Lower lobe of right lung (tissue), 2 donors: ENCODE measurements around the gene SDK1. TPM values are rescaled to one million over a fixed set of nuclear protein-coding genes. Genes with fewer than 3 reads are reported as not detected.

Experiments used
- ATAC-seq, 2 donors: fragments of 200-7000 bp; cut with Tn5 transposase; one replicate each; pipeline ENCODE4 v1.9.1; 2020 to 2022; ENCODE audit warnings: mild to moderate bottlenecking in 2 of 2, moderate library complexity in 2 of 2
- DNase-seq: peaks from one replicate; pipeline ENCODE4 v3.0.0-alpha.2; 2020
- H3K27ac ChIP-seq: fragments of 200-600 bp; one replicate; pipeline ENCODE4 v1.8.0; 2022
- H3K27me3 ChIP-seq: fragments of 200-600 bp; one replicate; pipeline ENCODE4 v1.8.0; 2022; ENCODE audit warnings: low read depth
- H3K36me3 ChIP-seq: fragments of 200-600 bp; one replicate; pipeline ENCODE4 v1.8.0; 2022; ENCODE audit warnings: mild to moderate bottlenecking
- H3K4me1 ChIP-seq: fragments of 200-600 bp; one replicate; pipeline ENCODE4 v1.8.0; 2022
- H3K4me3 ChIP-seq: fragments of 200-600 bp; one replicate; pipeline ENCODE4 v1.8.0; 2022; ENCODE audit warnings: mild to moderate bottlenecking
- H3K9me3 ChIP-seq: fragments of 200-600 bp; one replicate; pipeline ENCODE4 v1.8.0; 2022
- CTCF ChIP-seq: fragments of 200-600 bp; IDR thresholded peaks from one replicate; pipeline ENCODE4 v1.8.0; 2022; ENCODE audit warnings: antibody characterized with exemption, mild to moderate bottlenecking
- intact Hi-C: fragments of 100-400 bp; cut with DNase I; formaldehyde crosslinking; loops from one replicate; pipeline ENCODE4 v1.11.0; 2022
- total RNA-seq: library from RNA; stranded (reverse); fragmentation: NEBNext Ultra II Directional; extraction: Animal tissue kit (Norgen Biotek cat#: 25700); gene quantifications from one replicate; pipeline ENCODE4 v1.2.1, GENCODE V29; 2021
- donor health status: DM: no; HTN: yes; CAD: no; lungs with severe emphysema.

Gene SDK1
- total RNA-seq, 1 donor from 2014 or later: 10.0 TPM

- no peak for TF ChIP-seq CTCF
- H3K9me3 ChIP-seq: no peaks in the 10 kb centered on the region
- H3K27me3 ChIP-seq: no peaks in the 10 kb centered on the region
- intact Hi-C loops: no loop called here
- ATAC-seq (no peak), DNase-seq (no peak)
- no peaks in the 10 kb centered on the region for H3K36me3 ChIP-seq
- peaks cover 27% of the 10 kb centered on the region for H3K4me1 ChIP-seq
- no peak overlapping the region for H3K4me3 ChIP-seq
- no peak overlapping the region for H3K27ac ChIP-seq
Measured at GRCh38 chr7:3918576-3918975, 617.5 kb downstream of the SDK1 start.

DNA sequence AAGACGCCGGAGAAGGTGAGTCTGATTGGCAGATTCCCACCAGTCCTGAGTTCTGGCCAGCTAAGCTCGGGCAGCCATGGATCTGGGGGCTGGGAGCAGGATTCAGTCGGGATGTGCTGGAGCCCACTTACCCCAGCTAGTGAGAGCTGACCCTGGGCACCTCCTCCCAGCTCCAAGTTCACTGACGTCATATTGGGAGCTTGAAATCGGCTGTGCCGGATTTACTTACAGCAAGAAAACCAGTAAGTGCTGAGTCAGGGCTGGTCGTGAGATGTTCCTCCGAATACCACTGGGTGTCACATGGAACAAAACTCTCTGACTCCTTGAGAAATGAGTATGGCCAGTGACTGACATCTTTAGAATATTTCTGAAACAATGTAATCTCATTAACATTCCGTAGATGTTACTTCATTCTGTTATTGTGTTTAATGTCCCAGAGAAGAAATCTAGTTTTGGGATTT is 621.2 kb downstream of the SDK1 start:
- Histone ChIP-seq H3K27ac (peak overlapping the region; percentile 41), H3K4me3 (no peak overlapping the region), H3K27me3 (no peaks in the 10 kb centered on the region), H3K36me3 (no peaks in the 10 kb centered on the region), H3K9me3 (no peaks in the 10 kb centered on the region), H3K4me1 (peaks cover 17% of the 10 kb centered on the region)
- TF ChIP-seq CTCF: peak; percentile 8
- ATAC-seq: peak; percentile 50 to 77
- no peak for DNase-seq
- intact Hi-C loops: no loop called here

DNA sequence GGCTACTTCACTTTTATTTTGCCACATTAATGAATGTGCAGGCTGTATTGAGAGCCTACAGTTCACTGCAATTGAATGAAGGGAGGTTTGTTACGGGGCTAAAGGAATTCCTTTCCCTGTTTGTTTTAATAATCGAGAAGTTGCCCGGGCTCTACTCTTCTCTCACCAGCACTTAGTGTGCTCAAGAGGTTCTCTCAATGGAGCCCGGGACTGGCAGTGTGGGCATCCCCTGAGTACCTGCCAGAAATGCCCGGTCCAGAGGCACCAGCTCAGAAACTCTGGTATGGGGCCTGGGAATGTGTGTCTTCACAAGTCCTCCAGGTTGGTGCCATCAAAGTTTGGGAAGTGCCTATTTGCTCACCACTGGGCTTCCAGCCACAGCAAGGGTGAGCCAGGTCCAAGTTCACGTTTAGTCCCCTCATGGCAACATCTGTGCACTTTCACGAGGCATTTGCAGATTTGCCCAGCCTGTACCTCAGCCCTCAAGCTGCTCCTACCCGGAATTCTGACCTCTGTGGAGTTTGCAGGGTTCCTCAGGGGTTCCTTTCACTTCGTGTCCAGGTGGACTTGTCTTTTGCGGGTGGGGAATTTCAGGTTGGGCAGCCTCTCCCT is 622.4 kb downstream of the SDK1 start:
- Histone ChIP-seq H3K27me3 (no peaks in the 10 kb centered on the region), H3K27ac (no peak overlapping the region), H3K36me3 (no peaks in the 10 kb centered on the region), H3K9me3 (no peaks in the 10 kb centered on the region), H3K4me1 (peaks cover 17% of the 10 kb centered on the region), H3K4me3 (no peak overlapping the region)
- intact Hi-C loops: no loop called here
- DNase-seq (no peak), ATAC-seq (peak; percentile 76 to 80)
- TF ChIP-seq CTCF: no peak

DNA sequence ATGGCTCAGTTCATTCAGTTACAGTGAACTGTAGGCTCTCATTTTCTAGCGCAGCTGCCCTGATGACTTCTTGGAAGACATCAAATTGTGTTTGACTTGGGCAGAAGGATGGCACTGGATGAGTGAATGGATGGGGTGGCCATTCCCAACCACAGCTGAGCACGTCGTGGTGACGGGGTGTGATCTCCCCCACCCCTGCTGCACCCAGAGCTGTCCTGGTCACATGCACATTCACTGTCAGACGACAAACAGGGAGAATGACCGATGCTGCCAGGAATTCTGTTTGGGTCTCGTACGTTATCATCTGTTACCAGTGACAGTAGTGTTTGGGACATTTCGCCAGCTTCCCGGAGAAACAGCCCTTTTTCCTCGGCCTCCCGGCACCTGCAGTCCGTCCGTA is 623.2 kb downstream of the SDK1 start:
- peaks cover 17% of the 10 kb centered on the region for H3K4me1 ChIP-seq
- H3K27me3 ChIP-seq: no peaks in the 10 kb centered on the region
- TF ChIP-seq CTCF: no peak
- no peak overlapping the region for H3K4me3 ChIP-seq
- ATAC-seq (no peak), DNase-seq (no peak)
- no peaks in the 10 kb centered on the region for H3K9me3 ChIP-seq
- no peak overlapping the region for H3K27ac ChIP-seq
- intact Hi-C loops: no loop called here
- H3K36me3 ChIP-seq: no peaks in the 10 kb centered on the region

DNA sequence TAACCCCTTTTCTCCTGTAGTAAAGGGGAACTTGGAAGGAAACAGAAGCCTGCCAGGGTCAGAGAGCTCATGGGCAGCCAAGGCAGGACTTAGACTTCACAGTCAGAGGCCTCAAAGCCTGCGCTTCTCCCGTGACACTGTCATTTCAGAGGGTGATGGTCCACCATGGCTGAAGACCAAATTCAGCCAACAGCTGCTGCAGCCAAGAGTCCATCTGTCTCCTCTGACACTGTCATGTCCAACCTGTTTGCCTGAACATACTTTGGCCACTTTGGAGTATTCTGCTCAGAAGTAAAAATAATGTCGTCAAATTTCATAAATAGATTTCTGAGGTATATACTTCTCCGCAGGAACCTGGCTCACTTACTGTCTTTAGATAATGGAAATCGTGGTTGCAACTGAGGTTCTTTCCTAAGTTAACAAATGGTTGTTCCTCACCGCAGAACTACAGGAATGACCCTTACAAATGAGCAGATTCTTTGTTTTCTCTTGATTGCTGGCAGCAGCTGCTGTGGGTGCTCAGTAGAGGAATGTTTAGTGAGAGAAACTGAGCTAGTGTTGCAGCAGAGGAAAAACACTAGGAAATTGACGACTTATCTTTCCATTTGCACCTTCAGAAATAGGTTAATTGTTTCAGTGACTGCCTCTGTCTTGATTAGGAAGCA is 626.5 kb downstream of the SDK1 start:
- no peaks in the 10 kb centered on the region for H3K27me3 ChIP-seq
- DNase-seq: no peak
- ATAC-seq: no peak
- peaks cover 11% of the 10 kb centered on the region for H3K4me1 ChIP-seq
- H3K4me3 ChIP-seq: no peak overlapping the region
- intact Hi-C loops: no loop called here
- H3K9me3 ChIP-seq: no peaks in the 10 kb centered on the region
- no peak for TF ChIP-seq CTCF
- no peak overlapping the region for H3K27ac ChIP-seq
- no peaks in the 10 kb centered on the region for H3K36me3 ChIP-seq
